ENCODE results near the gene NLN.
"Not testable (repeated sequence)": the region's sequence is repeated elsewhere in the genome, so short reads cannot be mapped to it uniquely, and the experiment has no call there.

NLN gene

DNA sequence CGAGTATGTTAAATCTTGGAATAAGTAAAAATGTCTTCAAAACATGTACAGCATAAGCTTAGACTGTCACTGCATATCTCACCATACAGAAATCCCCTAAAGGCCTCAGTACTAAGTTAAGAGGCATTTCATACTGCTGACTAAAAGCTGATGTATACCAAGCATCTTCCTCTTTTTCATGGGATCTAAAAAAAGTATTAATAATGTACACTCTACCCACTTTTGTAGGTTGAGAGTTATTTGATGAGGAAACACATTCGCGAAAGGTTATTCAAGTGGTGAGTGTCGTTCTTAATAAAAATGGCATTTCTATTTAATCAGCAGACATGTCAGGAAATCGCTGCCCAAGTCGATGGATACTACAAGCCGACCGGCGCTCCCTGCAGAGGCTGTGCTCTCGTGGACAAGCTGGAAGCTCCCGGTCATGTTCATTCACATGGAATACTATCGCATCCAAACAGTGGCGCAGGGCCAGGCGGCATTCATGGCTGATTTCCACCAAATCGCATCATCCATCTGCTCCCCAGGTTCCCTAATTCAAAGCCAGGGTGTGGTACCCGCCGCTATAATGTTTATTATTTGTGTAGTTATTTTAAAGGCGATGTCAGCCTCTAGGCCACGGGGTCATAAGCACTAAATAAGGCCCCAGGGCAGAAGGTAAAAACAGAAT, 820 bp upstream of the NLN start:
- H3K27ac ChIP-seq, result peak overlapping the region; percentile 81

DNA sequence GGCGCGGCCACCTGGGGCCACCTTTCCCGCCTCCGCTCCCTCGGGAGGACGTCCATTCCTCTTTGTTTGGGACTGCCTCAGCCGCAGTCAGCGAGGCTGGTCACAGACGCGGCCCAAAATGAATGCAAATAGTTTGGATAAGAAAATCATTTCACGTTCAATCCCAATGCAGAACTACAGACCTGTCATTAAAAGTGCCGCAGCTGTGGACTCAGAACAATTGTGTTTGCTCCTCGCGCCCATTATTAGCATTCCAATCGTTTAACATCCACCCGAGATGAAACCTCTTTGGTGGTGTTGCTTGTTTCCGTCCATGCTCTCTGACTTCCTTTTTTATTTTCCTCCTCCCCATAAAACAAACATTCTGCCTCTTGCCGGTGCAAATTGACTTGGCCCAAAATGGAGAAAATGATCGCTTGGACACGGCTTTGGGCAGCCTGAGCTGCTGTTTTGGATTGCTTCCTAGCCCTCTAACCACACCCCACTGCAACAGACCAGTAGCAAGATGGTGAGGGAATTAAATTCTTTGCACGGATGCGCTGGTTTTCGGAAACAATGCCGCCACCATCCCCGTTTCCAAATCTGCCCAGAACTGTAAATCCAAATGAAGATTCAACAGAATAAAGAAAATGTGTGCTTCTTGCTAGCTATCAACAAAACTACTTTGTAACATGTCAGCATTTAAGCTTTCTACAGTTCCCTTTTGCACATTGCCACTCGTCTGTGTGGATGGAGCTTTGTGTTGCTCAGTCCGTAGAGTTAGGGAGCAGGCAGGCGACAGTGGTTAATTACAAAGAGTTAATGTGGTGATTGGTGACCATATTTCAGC, 784 bp downstream of the NLN start:
- H3K27ac ChIP-seq, result peak overlapping the region; percentile 81
- TF ChIP-seq, protein P1, sequence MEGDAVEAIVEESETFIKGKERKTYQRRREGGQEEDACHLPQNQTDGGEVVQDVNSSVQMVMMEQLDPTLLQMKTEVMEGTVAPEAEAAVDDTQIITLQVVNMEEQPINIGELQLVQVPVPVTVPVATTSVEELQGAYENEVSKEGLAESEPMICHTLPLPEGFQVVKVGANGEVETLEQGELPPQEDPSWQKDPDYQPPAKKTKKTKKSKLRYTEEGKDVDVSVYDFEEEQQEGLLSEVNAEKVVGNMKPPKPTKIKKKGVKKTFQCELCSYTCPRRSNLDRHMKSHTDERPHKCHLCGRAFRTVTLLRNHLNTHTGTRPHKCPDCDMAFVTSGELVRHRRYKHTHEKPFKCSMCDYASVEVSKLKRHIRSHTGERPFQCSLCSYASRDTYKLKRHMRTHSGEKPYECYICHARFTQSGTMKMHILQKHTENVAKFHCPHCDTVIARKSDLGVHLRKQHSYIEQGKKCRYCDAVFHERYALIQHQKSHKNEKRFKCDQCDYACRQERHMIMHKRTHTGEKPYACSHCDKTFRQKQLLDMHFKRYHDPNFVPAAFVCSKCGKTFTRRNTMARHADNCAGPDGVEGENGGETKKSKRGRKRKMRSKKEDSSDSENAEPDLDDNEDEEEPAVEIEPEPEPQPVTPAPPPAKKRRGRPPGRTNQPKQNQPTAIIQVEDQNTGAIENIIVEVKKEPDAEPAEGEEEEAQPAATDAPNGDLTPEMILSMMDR (conservative IDR thresholded peaks at IDR 0.05), result no peak

More for the DNA sequence above, 820 bp upstream of the NLN start:
- TF ChIP-seq, protein P1 (conservative IDR thresholded peaks at IDR 0.05), result no peak

DNA sequence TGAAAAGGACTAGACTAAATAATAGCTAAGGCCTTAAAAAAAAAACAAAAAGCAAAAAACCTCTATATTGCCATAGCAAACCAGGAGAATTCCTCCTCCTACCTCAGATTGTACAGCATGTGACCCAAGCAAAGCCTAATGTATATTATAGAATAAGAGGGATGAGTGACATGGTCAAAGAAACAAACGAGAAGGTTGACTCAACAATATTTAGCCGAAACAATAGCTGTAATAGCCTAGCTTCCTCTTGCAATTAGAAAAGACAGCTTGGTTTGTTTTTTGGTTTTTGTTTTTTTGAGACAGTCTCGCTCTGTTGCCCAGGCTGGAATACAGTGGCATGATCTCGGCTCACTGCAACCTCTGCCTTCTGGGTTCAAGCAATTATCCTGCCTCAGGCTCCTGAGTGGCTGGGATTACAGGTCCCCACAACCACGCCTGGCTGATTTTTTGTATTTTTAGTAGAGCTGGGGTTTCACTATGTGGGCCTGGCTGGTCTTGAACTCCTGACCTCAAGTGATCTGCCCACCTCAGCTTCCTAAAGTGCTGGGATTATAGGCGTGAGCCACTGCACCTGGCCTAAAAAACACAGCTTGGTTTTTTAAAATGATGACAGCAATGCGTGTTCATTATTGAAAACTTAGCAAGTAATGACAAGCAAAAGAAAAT, 5.6 kb downstream of the NLN start:
- H3K27ac ChIP-seq, result no peak overlapping the region

DNA sequence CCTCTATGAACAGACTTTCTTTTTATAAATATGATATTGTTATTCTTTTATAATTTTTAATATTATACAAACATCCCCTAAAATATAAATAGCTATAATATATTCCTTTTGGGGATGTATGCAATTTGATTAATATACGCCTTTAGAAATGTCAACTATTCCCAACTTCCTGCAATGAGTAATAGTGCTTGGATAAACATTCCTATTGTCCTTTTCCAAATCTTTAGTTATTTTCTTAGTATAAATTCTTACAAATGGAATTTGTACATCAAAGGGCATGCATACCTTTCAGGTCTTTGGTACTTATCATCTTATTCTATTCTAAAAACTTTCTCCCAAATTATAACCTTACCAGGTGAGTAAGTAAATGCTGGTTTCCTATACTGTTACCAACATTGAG, 6.2 kb downstream of the NLN start:
- no peak overlapping the region for H3K27ac ChIP-seq
- TF ChIP-seq, protein P1 (conservative IDR thresholded peaks at IDR 0.05), result no peak

More for the DNA sequence above, 5.6 kb downstream of the NLN start:
- TF ChIP-seq, protein P1 (conservative IDR thresholded peaks at IDR 0.05), result no peak

DNA sequence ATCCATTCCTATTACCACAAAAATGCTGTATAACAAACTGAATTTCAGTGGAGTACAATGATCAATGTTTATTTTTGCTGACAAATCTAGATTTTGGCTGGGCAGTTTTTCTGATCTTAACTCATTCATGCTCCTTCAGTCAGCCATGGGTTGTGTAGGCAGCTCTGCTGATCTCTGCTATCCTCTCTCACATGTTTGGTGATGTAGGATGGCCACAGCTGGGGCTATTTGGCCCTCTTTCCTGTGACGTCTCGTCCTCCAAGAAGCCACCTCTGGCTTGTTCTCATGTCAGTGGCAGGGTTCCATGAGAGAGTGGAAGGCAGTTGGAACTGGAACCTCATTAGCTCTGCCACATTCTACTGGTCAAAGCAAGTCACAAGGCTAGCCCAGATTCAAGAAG, 8.9 kb downstream of the NLN start:
- H3K27ac ChIP-seq, result no peak overlapping the region

DNA sequence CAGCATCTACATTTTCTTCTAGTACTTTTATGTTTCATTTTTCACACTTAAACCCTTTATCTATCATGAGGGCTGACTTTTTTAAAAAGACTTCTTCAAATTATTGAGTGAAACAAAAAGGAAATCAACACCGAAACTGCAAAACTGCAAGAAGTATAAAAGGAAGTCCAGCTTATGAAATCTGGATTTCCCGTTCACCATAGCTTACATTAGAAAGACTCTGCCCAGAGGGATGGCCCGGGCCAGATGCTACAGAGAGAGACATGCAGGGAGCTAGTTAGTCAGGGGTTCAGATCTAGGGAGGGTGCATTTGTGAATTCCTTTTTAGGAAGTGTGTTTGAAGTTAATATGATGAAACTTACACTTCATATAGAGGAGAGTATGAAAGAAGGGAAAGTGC, 10.0 kb downstream of the NLN start:
- H3K27ac ChIP-seq, result not testable (repeated sequence)

More for the DNA sequence above, 8.9 kb downstream of the NLN start:
- TF ChIP-seq, protein P1 (conservative IDR thresholded peaks at IDR 0.05), result no peak

DNA sequence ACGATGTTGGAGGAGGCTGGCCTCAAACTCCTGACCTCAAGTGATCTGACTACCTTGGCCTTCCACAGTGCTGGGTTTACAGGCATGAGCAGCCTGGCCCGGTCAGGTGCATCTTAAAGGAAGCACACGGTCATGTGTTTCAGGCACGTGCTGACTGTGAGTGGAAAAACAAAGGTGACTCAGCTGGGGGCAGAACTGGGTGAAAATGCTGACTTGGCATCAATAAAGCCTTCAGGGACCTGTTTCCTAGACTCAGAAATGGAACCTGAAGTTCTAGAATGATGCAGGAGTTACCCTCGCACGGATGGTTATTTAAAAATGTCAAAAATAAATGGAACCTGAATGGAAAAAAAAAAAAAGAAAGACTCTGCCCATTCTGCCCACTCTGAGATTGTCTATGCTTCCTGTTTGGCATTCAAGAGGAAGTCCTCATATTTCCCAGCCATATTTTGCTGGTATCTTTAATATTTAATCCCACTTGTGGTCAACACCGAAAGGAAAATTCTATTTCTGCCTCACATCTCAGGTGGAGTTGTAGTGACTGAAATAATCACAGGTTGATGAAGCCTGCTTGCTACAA, 12.3 kb downstream of the NLN start:
- H3K27ac ChIP-seq, result not testable (repeated sequence)

DNA sequence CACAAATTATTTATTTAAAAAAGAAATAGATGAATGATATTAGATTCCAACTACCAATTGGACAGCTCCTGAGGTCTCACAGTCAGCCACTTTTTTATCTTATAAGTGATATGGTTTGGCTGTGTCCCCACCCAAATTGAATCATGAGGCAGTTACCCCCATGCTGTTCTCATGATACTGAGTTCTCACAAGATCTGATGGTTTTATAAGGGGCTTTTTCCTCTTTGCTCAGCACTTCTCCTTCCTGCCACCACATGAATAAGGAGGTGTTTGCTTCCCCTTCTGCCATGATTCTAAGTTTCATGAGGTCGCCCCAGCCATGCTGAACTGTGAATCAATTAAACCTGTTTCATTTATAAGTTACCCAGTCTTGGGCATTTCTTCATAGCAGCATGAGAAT, 12.9 kb downstream of the NLN start:
- no peak overlapping the region for H3K27ac ChIP-seq
- TF ChIP-seq, protein P1 (conservative IDR thresholded peaks at IDR 0.05), result no peak
